SK-N-SH (cell line): ENCODE results near the gene NNT. TPM values are rescaled to one million over a fixed set of nuclear protein-coding genes. Genes with fewer than 3 reads are reported as not detected.
A peak's percentile ranks its signal among the peaks of the same experiment; 100 is the strongest.

Experiments used
- CTCF ChIA-PET: fragments of 300-600, 350-600 bp; formaldehyde crosslinking; extraction: SDS; loops from one replicate; lab custom pipeline; 2021; lab: Yijun Ruan, JAX
- POLR2A ChIA-PET: fragments of 350-600 bp; sonication (Branson Sonifier 250); formaldehyde crosslinking; extraction: SDS; loops from one replicate; lab custom pipeline; 2020; ENCODE audit warnings: antibody characterized with exemption, inconsistent platforms; lab: Yijun Ruan, JAX
- DNase-seq: peaks from one replicate; pipeline ENCODE4 v3.0.0; 2012
- H2AFZ ChIP-seq: fragments of 200-600 bp; sonication (generic); 2 replicates; pipeline ENCODE4 v1.8.1; 2016; ENCODE audit warnings: antibody characterized with exemption, mild to moderate bottlenecking, low read depth
- H3F3A ChIP-seq: fragments of 200-600 bp; sonication (generic); replicated peaks from 2 replicates; pipeline ENCODE3; 2016; ENCODE audit warnings: antibody characterized with exemption, mild to moderate bottlenecking; ENCODE audit not compliant: insufficient read depth
- H3K27ac ChIP-seq, 2 experiments: fragments of 200-500 bp in 1 of 2; fragments of 200-600 bp in 1 of 2; sonication (Bioruptor generic) in 1 of 2; sonication (generic), shearing (Covaris generic) in 1 of 2; 2 replicates each; pipeline versions ENCODE4 v1.5.1 to v1.6.1; 2014 to 2016; ENCODE audit warnings: low read depth in 2 of 2, inconsistent platforms in 1 of 2, low read length in 1 of 2, mild to moderate bottlenecking in 1 of 2, mixed read lengths in 1 of 2
- H3K27me3 ChIP-seq: fragments of 200-600 bp; sonication (generic), shearing (Covaris generic); 2 replicates; pipeline ENCODE4 v1.6.1; 2016; ENCODE audit warnings: mixed run types; ENCODE audit not compliant: insufficient read depth
- H3K36me3 ChIP-seq, 2 experiments: fragments of 200-500 bp in 1 of 2; fragments of 200-600 bp in 1 of 2; sonication (Bioruptor generic) in 1 of 2; sonication (generic) in 1 of 2; replicated peaks in 1 of 2; 2 replicates each; pipeline versions ENCODE3 to v1.5.1; 2014 to 2016; ENCODE audit warnings: low read length in 1 of 2, mild to moderate bottlenecking in 1 of 2; ENCODE audit not compliant: insufficient read depth in 2 of 2, control insufficient read depth in 1 of 2
- H3K4me1 ChIP-seq, 2 experiments: fragments of 200-500 bp in 1 of 2; fragments of 200-600 bp in 1 of 2; sonication (Bioruptor generic) in 1 of 2; sonication (generic), shearing (Covaris generic) in 1 of 2; 2 replicates each; pipeline versions ENCODE4 v1.5.1 to v1.6.1; 2014 to 2016; ENCODE audit warnings: low read depth in 1 of 2, low read length in 1 of 2, mixed run types in 1 of 2; ENCODE audit not compliant: insufficient read depth in 2 of 2, control insufficient read depth in 1 of 2
- H3K4me2 ChIP-seq: fragments of 200-600 bp; sonication (generic), shearing (Covaris generic); 2 replicates; pipeline ENCODE4 v1.6.1; 2017; ENCODE audit warnings: mixed run types
- H3K4me3 ChIP-seq, 2 experiments: fragments of 200-500 bp in 1 of 2; fragments of 200-600 bp in 1 of 2; sonication (Bioruptor generic) in 1 of 2; sonication (generic), shearing (Covaris generic) in 1 of 2; 2 replicates each; pipeline versions ENCODE4 v1.5.1 to v1.8.1; 2014 to 2016; ENCODE audit warnings: low read depth in 2 of 2, inconsistent platforms in 1 of 2, low read length in 1 of 2, mild to moderate bottlenecking in 1 of 2, mixed read lengths in 1 of 2, moderate library complexity in 1 of 2
- H3K79me2 ChIP-seq: fragments of 200-600 bp; sonication (generic); 2 replicates; pipeline ENCODE4 v1.8.1; 2017; ENCODE audit warnings: mild to moderate bottlenecking; ENCODE audit not compliant: insufficient read depth
- H3K9ac ChIP-seq: fragments of 200-600 bp; sonication (generic); 2 replicates; pipeline ENCODE4 v1.6.1; 2017; ENCODE audit warnings: mixed run types
- H3K9me2 ChIP-seq: fragments of 200-600 bp; sonication (generic); 2 replicates; pipeline ENCODE4 v1.6.1; 2017; ENCODE audit warnings: mixed run types
- H3K9me3 ChIP-seq: fragments of 200-600 bp; sonication (generic); 2 replicates; pipeline ENCODE4 v1.6.1; 2017; ENCODE audit warnings: mixed run types, mild to moderate bottlenecking, moderate library complexity
- H4K20me1 ChIP-seq: fragments of 200-600 bp; sonication (generic); 2 replicates; pipeline ENCODE4 v1.6.1; 2017; ENCODE audit warnings: mild to moderate bottlenecking, mixed run types; ENCODE audit not compliant: insufficient read depth
- EP300 ChIP-seq, 2 experiments: IDR thresholded peaks; 2 replicates each; pipeline versions ENCODE4 v1.4.0 to v1.6.1; 2012; ENCODE audit warnings: borderline replicate concordance in 1 of 2, low read depth in 1 of 2, low read length in 1 of 2
- FOSL2 ChIP-seq: IDR thresholded peaks from 2 replicates; pipeline ENCODE4 v1.4.0; 2012; ENCODE audit warnings: low read depth, mild to moderate bottlenecking, moderate library complexity, borderline replicate concordance
- MAX ChIP-seq: IDR thresholded peaks from 2 replicates; pipeline ENCODE4 v1.4.0; 2012; ENCODE audit warnings: low read depth
- MEF2A ChIP-seq: IDR thresholded peaks from 2 replicates; pipeline ENCODE4 v1.4.0; 2012; ENCODE audit warnings: low read depth, borderline replicate concordance
- MXI1 ChIP-seq: IDR thresholded peaks from 2 replicates; pipeline ENCODE4 v1.6.1; 2012; ENCODE audit warnings: mild to moderate bottlenecking, low read depth, low read length, improper control_type of control experiment
- NFIC ChIP-seq: IDR thresholded peaks from 2 replicates; pipeline ENCODE4 v1.4.0; 2012; ENCODE audit warnings: borderline replicate concordance
- RAD21 ChIP-seq: IDR thresholded peaks from 2 replicates; pipeline ENCODE4 v1.6.1; 2012; ENCODE audit warnings: mild to moderate bottlenecking, low read length
- RCOR1 ChIP-seq: fragments of 150-350 bp; IDR thresholded peaks from 2 replicates; pipeline ENCODE4 v1.6.1; 2017; ENCODE audit warnings: antibody characterized with exemption, low read length
- REST ChIP-seq: IDR thresholded peaks from 2 replicates; pipeline ENCODE4 v1.6.1; 2012; ENCODE audit warnings: mild to moderate bottlenecking, low read depth, low read length, moderate library complexity
- RXRA ChIP-seq: IDR thresholded peaks from 2 replicates; pipeline ENCODE4 v1.4.0; 2012; ENCODE audit warnings: low read depth, mild to moderate bottlenecking, borderline replicate concordance
- USF1 ChIP-seq: IDR thresholded peaks from 2 replicates; pipeline ENCODE4 v1.4.0; 2012; ENCODE audit warnings: low read depth, borderline replicate concordance
- WGBS: methylation state at CpG from one replicate; pipeline ENCODE4 v1.1.6; 2017; ENCODE audit warnings: low lambda C conversion rate; 5-methylcytosine and 5-hydroxymethylcytosine counted together
- polyA plus RNA-seq, 3 experiments: library from polyadenylated mRNA; depleted of rRNA; stranded (reverse); fragments of >200 nt; gene quantifications; 2 replicates each; pipeline ENCODE4 v1.2.3, GENCODE V29; 2012

Gene NNT
- polyA plus RNA-seq, 1 of the 3 experiments (the other 2 are of a cell fraction), result 21.9 TPM

GRCh38 chr5:43643327-43643726, 40.3 kb downstream of the NNT start (continued):
- TF ChIP-seq REST, result no peak
- no peak for TF ChIP-seq MEF2A
- TF ChIP-seq RXRA, result no peak
- no peak for TF ChIP-seq RCOR1
- no peak for TF ChIP-seq USF1
- no peak for TF ChIP-seq RAD21
- no peak for TF ChIP-seq NFIC
- TF ChIP-seq EP300 (IDR thresholded peaks at IDR 0.05; ENCODE audit: borderline replicate concordance in 1 of 2, low read depth in 1 of 2, low read length in 1 of 2), result no peak
- no peak for TF ChIP-seq MAX
- TF ChIP-seq FOSL2, result no peak
- TF ChIP-seq, all 33 proteins: peak for 0

- 94% methylated on average over 2 of the region's 2 CpGs for WGBS
- POLR2A ChIA-PET, result no interaction called here
Observed at GRCh38 chr5:43643750-43644149, 40.8 kb downstream of the NNT start.

More at GRCh38 chr5:43643750-43644149, 40.8 kb downstream of the NNT start:
- Histone ChIP-seq H3K9ac (no peak overlapping the region), H3K9me2 (no peaks in the 10 kb centered on the region), H3K4me1 (peaks cover 3 to 7% of the 10 kb centered on the region in 2 experiments), H3K9me3 (no peaks in the 10 kb centered on the region), H2AFZ (no peak overlapping the region), H3K79me2 (no peaks in the 10 kb centered on the region), H3K36me3 (peaks cover 11 to 34% of the 10 kb centered on the region in 2 experiments), H3K4me2 (no peak overlapping the region), H3K27ac (no peak overlapping the region; a peak in 1 of 4 replicates), H3K4me3 (no peak overlapping the region), H4K20me1 (no peaks in the 10 kb centered on the region), H3F3A (peaks cover 14% of the 10 kb centered on the region), H3K27me3 (no peaks in the 10 kb centered on the region)
- TF ChIP-seq MXI1, result peak; percentile 42; the same call in 1 of the 2 replicates
- no peak for TF ChIP-seq EP300 (IDR thresholded peaks at IDR 0.05; ENCODE audit: borderline replicate concordance in 1 of 2, low read depth in 1 of 2, low read length in 1 of 2)
- no peak for DNase-seq
- CTCF ChIA-PET, result interaction anchor here (2.0 kb wide), 1 partner anchor 12 kb away, joined by 11 read pairs; no protein-coding TSS in a partner anchor
